Measurements from ENCODE around the gene ZBTB39.
"Not testable (repeated sequence)": the region's sequence is repeated elsewhere in the genome, so short reads cannot be mapped to it uniquely, and the experiment has no call there.

The ZBTB39 gene

GRCh38 chr12:57031138-57031725 lies 24.9 kb upstream of the ZBTB39 start:
- no peak for DNase-seq (ENCODE audit: low read depth)

- DNase-seq (ENCODE audit: low read depth): no peak
Observed at GRCh38 chr12:57029457-57029856, 23.1 kb upstream of the ZBTB39 start.

GRCh38 chr12:57027805-57028153 lies 21.4 kb upstream of the ZBTB39 start:
- DNase-seq (ENCODE audit: low read depth): no peak

DNA sequence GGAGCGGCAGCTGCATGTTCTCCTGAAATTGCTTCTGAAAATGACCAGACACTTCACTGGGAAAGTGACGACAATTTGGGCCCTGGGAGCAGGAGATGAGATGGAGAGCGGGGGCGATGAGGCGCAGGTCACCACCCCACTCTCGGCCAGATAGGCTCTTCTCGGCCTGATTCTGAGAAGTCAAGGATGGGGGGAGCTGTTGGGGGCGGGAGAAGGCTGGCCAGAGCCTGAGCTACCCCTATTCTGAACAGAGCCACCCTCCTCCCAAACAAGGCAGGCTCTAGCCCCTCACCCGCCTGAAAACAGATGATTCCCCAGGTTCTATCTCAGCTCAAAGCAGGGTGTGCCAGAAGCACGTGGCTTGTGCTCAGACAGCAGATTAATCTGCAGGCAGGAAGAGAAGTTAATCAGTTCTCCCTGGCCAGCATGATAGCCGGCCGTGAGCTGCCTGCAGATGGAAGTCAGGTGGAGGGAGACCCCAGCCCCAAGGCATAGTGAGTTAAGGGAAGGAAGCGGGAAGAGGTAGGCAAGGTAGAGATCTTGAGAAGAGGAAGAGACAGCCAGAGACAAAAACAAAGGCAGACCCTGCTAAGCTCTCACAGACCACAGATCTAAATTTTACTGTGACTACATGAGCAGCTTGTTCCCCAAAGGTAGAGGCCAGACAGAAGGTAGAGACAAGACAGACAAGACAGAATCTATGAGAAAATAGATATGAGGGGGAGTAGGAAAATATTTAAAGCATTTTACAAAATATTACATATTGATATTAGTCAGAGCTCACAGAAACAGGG lies 20.9 kb upstream of the ZBTB39 start:
- no peak for DNase-seq (ENCODE audit: low read depth)

DNA sequence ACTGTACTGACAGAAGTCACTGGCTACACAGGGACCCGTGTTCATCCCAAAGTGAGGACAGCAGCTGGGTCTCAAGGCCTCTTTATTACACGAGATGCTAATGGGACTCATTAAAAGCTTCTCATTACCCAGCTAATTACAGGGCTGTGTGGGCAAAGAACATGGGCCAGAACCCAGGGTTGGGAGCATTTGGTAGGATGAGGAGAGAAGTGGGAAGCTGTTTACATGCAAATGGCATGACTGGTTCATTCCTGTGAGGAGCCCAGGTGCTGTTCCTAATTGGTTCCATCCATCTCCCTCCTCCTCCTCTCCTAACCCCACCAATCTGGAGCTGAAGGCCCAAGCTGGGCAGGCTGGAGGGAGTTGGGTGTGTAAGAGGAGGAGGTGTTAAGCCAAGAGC lies 18.9 kb upstream of the ZBTB39 start:
- DNase-seq (ENCODE audit: low read depth): no peak

- not testable (repeated sequence) for DNase-seq (ENCODE audit: low read depth)
Observed at GRCh38 chr12:57022324-57022723, 16.0 kb upstream of the ZBTB39 start.

DNA sequence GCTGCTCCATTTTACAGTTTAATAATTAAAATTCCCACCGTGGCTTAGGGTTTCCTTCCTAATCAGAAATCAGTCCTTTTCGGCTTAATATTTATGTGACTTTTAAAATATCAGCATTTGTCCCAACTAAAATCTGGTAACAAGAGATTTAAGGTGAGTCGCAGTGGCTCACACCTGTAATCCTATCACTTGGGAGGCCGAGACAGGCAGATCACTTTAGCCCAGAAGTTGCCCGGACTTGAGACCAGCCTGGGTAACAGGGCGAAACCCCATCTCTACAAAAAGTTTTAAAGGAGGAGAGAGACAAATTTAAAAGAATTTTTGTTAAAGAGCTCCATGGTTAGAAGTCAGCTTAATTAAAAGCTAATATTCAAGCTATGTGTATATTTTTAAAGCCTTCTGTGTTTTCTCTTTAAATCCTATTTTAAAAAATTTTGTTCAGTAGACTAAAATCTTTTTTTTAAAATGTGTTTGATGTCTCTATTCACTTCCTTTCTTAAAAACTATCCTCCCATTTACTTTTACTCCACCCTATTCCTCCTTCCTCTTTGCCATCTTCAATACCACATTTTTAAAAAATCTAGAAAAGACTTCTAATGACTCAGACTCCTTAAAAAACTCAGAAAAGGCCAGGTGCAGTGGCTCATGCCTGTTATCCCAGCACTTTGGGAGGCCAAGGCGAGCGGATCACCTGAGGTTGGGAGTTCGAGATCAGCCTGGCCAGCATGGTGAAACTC lies 13.8 kb upstream of the ZBTB39 start:
- no peak for DNase-seq (ENCODE audit: low read depth)

GRCh38 chr12:57018906-57019305 lies 12.6 kb upstream of the ZBTB39 start:
- no peak for DNase-seq (ENCODE audit: low read depth)

GRCh38 chr12:57018353-57018752 lies 12.0 kb upstream of the ZBTB39 start:
- not testable (repeated sequence) for DNase-seq (ENCODE audit: low read depth)

- no peak for DNase-seq (ENCODE audit: low read depth)
Observed at GRCh38 chr12:57016348-57016747, 10.0 kb upstream of the ZBTB39 start, which contains the start of gene TAC3. TAC3 (minus strand) TSS chr12:57016529; CDS start chr12:57015797, 732 bp downstream.

DNA sequence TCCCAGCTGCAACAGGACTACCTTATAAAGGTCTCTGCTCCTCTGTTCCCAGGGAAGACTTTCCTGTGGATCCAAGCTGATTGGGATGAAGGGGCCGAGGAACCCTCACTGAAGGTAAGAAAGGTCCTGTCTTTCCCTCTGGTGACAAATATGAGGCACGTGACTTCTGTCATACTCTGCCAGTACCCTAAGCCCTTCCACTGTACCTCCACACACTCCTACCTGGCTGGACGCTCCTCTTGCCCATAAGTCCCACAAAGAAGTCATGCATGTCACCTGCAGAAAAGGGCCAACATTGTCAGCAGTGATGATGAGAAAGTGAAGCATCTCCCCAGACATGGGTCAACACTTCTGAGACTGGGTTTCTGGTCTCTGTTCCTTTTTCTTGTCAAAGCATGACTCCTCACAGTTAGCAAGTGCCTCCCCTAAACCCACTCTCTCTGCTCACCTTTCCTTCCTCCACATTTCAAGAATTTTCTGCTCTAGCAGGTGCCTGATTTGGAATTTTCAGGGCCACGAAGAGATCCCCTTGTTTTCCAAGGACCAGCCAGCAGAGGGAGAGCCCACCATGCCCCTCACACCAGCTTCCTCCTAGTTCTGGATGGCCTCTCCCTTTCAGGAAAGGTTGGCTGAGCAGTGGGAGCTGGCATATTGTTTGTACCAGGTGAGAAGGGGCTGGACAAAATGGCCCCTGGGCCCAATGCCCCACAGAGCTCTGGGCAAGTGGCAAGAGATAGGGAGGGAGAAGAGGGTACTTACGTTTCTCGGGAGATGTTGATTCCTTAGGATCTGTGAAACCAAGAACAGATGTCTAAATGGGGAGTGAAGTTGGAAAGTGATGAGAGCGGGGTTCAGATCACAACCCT lies 6.5 kb upstream of the ZBTB39 start:
- no peak for DNase-seq (ENCODE audit: low read depth)

- no peak for DNase-seq (ENCODE audit: low read depth)
Observed at GRCh38 chr12:57011438-57012424, 5.4 kb upstream of the ZBTB39 start.

DNA sequence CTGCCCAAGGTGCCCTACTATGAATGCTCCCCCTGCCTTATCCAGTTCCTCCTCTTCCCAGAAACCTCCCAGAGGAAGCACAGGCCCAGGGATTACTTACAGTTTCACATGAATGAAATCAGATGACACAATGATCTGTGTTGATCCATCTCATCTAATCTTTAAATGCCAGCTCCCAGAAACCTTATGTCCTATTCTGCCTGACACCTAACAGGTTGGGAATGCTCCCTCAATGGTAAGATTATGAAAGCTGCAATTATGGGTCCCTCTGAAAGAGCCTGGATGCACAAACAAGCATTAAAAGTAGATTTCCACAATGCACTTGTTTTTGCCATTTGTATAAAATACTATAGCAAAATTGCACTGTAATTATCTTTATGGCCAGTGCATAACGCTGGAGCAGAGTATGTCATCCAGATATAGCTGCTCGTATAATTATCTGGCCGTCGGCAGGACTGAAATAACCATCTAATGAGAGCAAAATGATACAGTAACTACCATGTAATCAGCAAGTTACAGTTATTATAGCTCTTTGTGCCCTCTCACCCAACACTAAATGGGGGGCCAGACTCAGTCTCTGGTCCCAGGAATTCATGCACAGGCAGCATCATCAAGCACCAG lies 4.4 kb upstream of the ZBTB39 start:
- DNase-seq (ENCODE audit: low read depth): no peak

GRCh38 chr12:57009949-57010626 lies 3.7 kb upstream of the ZBTB39 start:
- no peak for DNase-seq (ENCODE audit: low read depth)

DNA sequence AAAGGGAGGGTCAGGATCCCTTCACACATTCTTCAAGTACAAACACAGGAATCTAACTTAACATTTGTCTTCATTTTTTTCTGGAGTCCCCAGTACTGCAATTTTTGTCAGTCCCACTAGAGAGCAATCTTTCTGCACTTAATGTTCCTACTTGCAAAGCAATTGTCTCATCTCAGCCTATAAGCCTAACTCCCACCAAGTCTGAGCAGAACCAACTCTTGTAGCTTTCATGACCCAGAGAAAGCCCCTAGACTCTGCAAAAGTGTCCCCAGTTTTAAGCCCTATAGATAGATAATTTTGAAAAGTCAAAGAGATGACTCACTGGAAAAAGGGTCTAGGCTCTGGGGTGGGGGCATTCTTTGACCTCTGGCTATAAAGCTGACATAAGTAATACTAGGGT lies 1.8 kb upstream of the ZBTB39 start:
- no peak for DNase-seq (ENCODE audit: low read depth)

DNA sequence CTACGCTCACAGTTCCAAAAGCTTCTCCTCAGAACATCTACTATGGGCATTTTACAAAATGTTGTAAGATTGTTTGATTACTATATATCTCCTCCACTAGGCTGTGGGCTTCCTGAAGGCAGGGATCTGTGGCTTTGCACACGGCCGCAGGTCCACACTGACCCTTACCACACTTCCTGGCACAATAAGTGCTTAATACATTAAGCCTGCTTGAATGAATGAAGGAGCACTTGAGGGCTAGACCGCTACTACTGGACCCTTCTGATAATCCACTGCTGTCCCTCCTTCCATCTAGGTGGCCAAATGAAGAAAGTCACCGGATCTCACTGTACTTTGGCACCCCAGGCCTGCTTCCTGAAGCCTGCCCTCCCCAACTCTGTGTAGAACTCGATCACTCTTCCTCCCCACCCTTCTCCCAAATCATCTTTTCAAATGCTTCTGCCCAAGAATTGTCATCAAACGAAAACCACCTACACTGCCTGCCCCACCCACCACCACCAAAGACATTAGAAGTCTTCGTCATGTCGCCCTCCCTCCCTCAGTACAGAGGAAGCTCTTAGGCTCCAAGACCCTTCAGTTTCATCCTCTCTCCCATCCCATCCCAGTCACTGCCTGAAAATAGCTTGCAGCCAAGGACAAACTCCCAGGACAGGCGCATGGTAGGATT lies 596 bp upstream of the ZBTB39 start:
- DNase-seq (ENCODE audit: low read depth): no peak

- no peak for DNase-seq (ENCODE audit: low read depth)
Observed at GRCh38 chr12:57004651-57005050, 1.7 kb downstream of the ZBTB39 start.

DNA sequence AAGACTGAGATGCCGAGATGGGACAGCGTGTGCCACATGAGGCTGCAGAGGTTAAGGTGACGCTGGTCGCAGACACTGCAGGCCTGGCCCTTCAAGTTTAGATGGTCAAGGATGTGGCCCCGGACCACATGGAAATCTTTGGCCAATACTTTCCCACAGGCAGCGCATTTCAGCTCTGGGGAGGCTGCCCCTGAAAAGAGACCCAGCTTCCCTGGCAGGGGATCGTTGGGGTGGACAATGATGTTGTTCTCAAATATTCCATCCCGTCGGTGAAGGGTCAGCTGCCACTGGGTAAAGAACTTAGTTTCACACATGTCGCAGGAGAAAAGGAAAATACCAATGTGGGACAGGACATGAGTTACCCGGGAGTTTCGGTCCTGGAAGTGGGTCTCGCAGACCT lies 3.0 kb downstream of the ZBTB39 start:
- no peak for DNase-seq (ENCODE audit: low read depth)

DNA sequence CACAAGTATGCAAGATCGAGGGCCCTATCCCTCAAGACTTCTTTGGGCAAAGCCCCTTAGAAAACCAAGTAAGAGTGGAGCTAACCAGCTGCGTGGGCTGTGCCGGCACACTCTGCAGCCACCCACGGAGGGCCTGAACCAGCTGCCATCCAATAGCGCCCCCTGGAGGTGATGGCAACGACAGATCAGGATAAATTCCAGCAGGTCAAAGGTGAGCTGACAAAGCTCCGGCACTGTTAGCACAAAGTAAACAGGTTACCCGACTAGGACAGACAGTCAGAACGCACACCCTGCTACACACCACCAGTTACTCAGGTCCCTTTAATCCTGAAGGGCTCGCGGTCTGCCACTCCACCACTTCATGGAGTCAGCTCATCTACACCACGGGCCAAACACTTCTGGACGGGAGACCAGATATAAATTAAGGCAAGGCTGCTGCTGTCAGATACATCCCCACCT lies 4.9 kb downstream of the ZBTB39 start:
- DNase-seq (ENCODE audit: low read depth): peak; percentile 31

Measured in stimulated activated CD8-positive, alpha-beta memory T cell treated with anti-CD3 and anti-CD28 coated beads, Interleukin-15, amount 100 ng/mL, for 24 hours (primary cell).